Effector memory CD4-positive, alpha-beta T cell (primary cell): ENCODE measurements around the gene ANKRD7.

ENCODE experiments used
- DNase-seq, 3 donors: peaks; one replicate each; pipeline ENCODE4 v3.0.0-alpha.2; 2020
- H3K27ac ChIP-seq: 2 replicates; pipeline ENCODE4 v1.7.0; 2013; ENCODE audit warnings: mild to moderate bottlenecking, low read length, moderate library complexity; ENCODE audit not compliant: insufficient read depth, poor library complexity, severe bottlenecking
- H3K27me3 ChIP-seq: replicated peaks from 2 replicates; pipeline ENCODE4 v1.7.0; 2013; ENCODE audit warnings: mild to moderate bottlenecking, low read length; ENCODE audit not compliant: insufficient read depth, control insufficient read depth, poor library complexity, severe bottlenecking
- H3K36me3 ChIP-seq: 2 replicates; pipeline ENCODE4 v1.7.0; 2013; ENCODE audit warnings: mild to moderate bottlenecking, low read length, moderate library complexity; ENCODE audit not compliant: control insufficient read depth, insufficient read depth
- H3K4me1 ChIP-seq: 2 replicates; pipeline ENCODE4 v1.7.0; 2013; ENCODE audit warnings: low read length, mild to moderate bottlenecking; ENCODE audit not compliant: control insufficient read depth, insufficient read depth, poor library complexity, severe bottlenecking
- H3K4me3 ChIP-seq: 2 replicates; pipeline ENCODE4 v1.7.0; 2013; ENCODE audit warnings: low read length, low read depth, mild to moderate bottlenecking; ENCODE audit not compliant: insufficient read depth, poor library complexity, severe bottlenecking
- H3K9me3 ChIP-seq: 2 replicates; pipeline ENCODE4 v1.7.0; 2013; ENCODE audit warnings: mild to moderate bottlenecking, low read length, moderate library complexity; ENCODE audit not compliant: control insufficient read depth

Gene ANKRD7

DNA sequence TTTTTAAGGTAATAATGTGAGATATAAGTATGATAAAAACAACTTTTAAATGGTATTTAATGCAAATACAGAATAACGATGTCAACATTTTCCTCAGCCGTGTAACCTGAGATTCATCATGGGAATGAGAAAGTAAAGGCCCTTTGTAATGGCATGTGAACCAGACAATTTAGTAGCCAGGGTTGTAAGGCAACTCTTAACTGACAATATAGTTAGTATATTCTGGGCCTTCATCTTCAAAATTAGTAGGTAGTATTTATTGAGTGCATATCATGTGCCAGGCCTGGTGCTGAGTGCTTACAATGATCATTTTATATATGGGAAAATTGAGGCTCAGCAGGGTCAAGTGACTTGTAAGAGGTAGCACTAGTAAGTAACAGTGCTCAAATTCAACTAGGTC, 29.9 kb upstream of the ANKRD7 start:
- no peak overlapping the region for H3K27ac ChIP-seq
- H3K9me3 ChIP-seq = no peaks in the 10 kb centered on the region
- H3K4me1 ChIP-seq = no peaks in the 10 kb centered on the region

DNA sequence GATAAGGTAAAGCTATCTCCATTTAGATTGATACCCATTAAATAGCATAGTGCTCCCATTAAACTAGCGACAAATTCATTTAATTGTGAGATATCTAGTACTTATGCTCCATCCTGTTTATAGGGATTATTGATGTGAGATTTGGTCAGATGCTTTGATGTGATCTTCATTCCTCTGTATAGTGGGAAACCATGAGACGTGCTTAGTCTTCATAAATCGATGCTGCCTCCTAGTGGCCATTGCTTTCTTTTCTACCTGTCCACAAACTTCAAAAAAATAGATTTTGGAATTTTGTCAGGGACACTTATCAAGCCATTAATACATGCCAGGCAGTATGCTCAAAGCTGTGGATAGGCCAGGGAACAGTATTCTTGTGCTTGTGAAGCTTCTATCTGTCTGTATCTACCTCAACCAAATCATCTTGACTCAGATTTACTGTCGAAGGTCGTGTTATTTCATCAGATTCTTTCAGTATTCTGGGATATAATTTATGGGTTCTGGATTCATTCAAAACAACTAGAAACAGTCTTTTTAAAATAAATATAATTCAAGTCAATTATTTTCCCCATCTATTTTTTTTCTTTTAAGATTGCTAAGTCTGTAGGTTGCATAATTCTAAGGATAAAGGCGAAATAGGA, 28.5 kb upstream of the ANKRD7 start:
- peak in 1 of 3 donors; percentile 46 for DNase-seq
- H3K9me3 ChIP-seq = no peaks in the 10 kb centered on the region
- H3K36me3 ChIP-seq = peaks cover 5% of the 10 kb centered on the region
- H3K27ac ChIP-seq = no peak overlapping the region
- H3K4me3 ChIP-seq = no peak overlapping the region
- H3K4me1 ChIP-seq = no peaks in the 10 kb centered on the region
- no peaks in the 10 kb centered on the region for H3K27me3 ChIP-seq

More for the DNA sequence above, 29.9 kb upstream of the ANKRD7 start:
- Histone ChIP-seq H3K27me3 (no peaks in the 10 kb centered on the region), H3K4me3 (no peak overlapping the region), H3K36me3 (peaks cover 7% of the 10 kb centered on the region)
- DNase-seq = no peak

DNA sequence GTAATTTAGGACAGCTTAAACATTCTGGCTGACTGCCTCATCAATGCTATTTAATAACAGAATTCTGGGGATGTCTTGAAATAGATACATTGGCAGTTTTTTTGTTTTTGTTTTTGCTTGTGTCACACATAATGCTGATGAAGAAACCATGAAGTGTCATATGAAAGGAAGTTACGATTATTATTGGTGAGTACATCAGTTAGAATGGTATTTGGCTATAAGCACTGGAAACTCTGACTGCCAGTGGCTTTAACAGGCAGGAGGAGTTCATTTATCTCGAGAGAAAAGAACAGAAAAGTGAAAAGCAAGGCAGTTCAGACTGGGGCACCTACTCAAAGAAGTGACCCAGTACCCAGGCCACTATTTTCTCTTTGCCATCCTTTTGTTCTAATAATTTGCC, 22.4 kb upstream of the ANKRD7 start:
- Histone ChIP-seq H3K4me1 (no peaks in the 10 kb centered on the region), H3K9me3 (no peaks in the 10 kb centered on the region), H3K27me3 (no peaks in the 10 kb centered on the region), H3K36me3 (no peaks in the 10 kb centered on the region), H3K27ac (no peak overlapping the region), H3K4me3 (no peak overlapping the region)
- no peak for DNase-seq

DNA sequence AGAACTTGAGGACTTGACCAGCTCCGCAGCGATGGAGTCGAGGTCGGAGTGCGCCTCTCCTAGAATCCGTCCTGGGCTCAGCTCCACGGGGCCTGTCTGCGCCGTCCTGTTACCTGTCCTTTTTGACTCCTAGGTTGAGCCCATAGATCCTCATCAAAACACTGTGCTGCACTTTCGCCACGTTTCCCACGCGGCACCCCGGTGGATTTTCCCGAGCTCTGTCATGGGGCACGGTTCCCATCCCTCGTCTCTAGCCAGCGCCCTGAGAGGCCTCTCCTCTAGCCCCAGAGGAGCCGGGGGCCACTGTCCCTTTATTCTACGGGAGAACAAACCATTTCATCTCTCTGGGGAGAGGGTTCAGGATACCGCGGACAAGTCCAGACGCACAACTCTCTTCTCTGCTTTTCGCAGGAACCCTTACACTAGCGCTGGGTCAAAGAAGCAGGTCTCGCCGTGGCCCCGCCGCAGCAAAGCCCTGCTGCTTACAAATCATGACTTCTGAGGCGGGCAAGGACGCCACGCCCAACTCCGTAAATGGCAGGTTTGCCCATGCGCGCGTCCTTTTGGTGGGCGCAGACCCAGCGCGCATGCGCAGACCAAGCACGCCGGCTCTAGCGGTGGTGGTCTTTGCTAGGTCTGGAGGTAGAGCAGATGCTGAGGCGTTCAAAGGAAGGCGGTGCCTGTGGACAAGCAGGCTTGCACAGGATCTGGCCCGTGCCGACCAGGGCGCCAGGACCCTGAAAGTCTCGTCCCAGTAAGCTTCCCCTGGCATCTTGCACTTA, 10.3 kb upstream of the ANKRD7 start:
- Histone ChIP-seq H3K36me3 (no peaks in the 10 kb centered on the region), H3K4me3 (peak overlapping the region; percentile 41), H3K27ac (no peak overlapping the region), H3K27me3 (no peaks in the 10 kb centered on the region), H3K9me3 (no peaks in the 10 kb centered on the region), H3K4me1 (no peaks in the 10 kb centered on the region)
- DNase-seq = peak; percentile 33 to 38 (median 37)

DNA sequence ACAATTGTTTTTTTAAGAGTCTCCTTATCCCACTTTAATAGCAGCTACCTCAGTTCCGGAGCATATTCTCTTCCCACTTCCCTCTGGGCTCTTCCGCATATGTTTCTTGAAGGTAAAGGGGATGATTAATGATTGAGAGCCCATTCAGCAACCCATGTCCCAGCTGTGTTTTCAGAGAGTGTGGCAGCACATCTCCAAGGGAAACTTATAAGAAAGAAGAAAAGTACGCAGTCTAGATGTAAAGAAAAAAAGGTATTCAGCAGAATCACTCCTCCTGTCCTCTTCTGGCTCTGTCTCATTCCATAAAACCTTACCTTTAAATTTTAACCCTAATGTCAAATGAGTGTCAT, 9.7 kb upstream of the ANKRD7 start:
- DNase-seq = no peak
- Histone ChIP-seq H3K27ac (no peak overlapping the region), H3K4me3 (peak overlapping the region; percentile 41), H3K36me3 (no peaks in the 10 kb centered on the region), H3K9me3 (no peaks in the 10 kb centered on the region), H3K27me3 (no peaks in the 10 kb centered on the region), H3K4me1 (no peaks in the 10 kb centered on the region)

DNA sequence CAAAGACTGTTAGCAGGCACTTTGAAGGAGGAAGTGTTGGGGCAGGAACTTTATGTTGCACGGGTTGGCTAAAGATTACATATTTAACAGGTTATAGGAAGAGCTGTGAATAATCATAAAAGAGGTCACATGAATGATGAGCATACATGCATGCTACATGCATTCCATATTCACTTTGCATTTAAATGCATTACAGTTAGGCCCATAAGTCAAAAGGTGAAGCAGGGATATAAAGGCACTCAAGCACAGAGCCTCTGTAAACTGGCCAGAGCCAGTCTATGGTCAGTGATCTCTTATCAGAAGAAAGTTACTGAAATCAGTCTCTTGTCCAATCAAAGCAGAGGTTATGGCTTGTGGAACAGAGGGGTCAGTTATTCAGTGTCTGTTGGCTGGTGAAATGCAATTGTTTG, 7.3 kb upstream of the ANKRD7 start:
- DNase-seq = no peak

DNA sequence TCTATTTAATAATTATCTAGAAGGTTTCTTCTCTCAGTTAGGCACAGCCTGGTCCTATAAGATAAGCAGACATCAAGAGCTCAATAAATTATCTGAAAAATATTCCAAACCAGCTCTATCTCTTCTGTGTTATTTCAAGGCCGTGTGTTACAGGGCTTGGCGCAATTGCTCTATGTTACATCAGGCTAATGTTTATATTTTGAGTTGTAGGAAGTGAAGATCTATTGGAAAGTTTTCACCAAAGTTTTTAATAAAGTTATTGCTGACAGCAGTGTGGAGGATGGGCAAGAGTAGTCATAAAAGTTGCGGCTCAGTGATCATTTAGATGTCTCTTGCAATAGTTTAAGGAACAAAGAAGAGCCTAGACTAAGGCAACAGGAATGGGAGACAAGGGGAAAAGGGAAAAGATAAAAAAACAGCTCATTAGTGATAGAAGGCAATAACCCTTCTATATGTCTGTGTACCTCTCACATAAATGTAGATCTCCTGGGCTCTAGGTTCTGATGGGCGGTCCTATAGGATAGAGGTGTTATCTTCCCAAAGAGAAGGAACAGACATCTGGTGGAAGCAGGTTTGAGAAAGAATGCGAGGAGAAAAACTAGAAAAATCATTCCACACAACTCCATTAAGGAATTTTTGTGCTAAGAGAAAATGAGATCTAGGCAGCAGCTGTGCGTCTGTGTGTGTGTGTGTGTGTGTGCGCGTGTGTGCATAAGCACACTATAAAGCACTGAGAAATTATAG, 5.9 kb upstream of the ANKRD7 start:
- DNase-seq = no peak

More for the DNA sequence above, 7.3 kb upstream of the ANKRD7 start:
- H3K9me3 ChIP-seq = no peaks in the 10 kb centered on the region
- no peaks in the 10 kb centered on the region for H3K36me3 ChIP-seq
- no peak overlapping the region for H3K27ac ChIP-seq
- H3K4me1 ChIP-seq = no peaks in the 10 kb centered on the region
- H3K27me3 ChIP-seq = no peaks in the 10 kb centered on the region
- H3K4me3 ChIP-seq = no peak overlapping the region

DNA sequence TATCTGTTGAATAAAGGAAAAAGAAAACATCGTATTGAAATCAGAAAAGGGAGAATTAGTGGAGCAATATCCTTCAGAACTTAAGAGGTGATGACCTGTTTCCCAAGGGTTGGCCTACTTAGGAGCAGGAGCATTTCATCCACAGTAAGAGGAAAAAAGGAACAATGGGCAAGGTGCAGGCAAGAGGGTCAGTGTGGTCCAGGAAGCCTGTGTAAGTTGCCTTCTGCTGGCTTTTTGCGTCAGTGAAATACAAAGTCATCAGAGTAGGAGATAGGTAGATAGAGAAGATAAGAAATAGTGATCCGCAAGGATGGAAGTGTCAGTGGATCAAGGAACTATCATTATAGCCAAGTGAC, 5.4 kb upstream of the ANKRD7 start:
- no peaks in the 10 kb centered on the region for H3K36me3 ChIP-seq
- no peak for DNase-seq
- H3K27me3 ChIP-seq = no peaks in the 10 kb centered on the region
- no peaks in the 10 kb centered on the region for H3K9me3 ChIP-seq
- H3K4me3 ChIP-seq = no peak overlapping the region
- H3K27ac ChIP-seq = no peak overlapping the region
- H3K4me1 ChIP-seq = no peaks in the 10 kb centered on the region

More for the DNA sequence above, 5.9 kb upstream of the ANKRD7 start:
- no peaks in the 10 kb centered on the region for H3K4me1 ChIP-seq
- no peak overlapping the region for H3K27ac ChIP-seq
- no peaks in the 10 kb centered on the region for H3K36me3 ChIP-seq
- H3K9me3 ChIP-seq = no peaks in the 10 kb centered on the region
- no peaks in the 10 kb centered on the region for H3K27me3 ChIP-seq
- H3K4me3 ChIP-seq = no peak overlapping the region

DNA sequence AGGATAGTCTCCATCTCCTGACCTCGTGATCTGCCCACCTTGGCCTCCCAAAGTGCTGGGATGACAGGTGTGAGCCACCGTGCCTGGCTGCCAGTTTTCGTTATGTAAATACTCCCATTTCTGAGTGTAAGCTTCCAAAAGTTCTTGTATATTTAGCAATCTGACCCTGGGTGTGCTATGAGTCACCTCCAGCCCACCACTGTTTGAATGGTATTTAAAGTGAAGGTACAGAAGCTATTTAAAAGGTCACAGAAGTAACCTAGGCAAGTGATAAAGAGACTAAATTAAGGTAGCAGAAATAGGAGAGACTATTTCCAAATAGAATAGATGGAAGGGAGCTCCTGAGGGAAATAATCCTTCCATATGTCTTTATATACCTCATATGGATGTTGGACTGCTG, 3.9 kb upstream of the ANKRD7 start:
- no peak for DNase-seq
- Histone ChIP-seq H3K27me3 (no peaks in the 10 kb centered on the region), H3K36me3 (no peaks in the 10 kb centered on the region), H3K4me1 (no peaks in the 10 kb centered on the region), H3K9me3 (no peaks in the 10 kb centered on the region), H3K4me3 (no peak overlapping the region), H3K27ac (no peak overlapping the region)

DNA sequence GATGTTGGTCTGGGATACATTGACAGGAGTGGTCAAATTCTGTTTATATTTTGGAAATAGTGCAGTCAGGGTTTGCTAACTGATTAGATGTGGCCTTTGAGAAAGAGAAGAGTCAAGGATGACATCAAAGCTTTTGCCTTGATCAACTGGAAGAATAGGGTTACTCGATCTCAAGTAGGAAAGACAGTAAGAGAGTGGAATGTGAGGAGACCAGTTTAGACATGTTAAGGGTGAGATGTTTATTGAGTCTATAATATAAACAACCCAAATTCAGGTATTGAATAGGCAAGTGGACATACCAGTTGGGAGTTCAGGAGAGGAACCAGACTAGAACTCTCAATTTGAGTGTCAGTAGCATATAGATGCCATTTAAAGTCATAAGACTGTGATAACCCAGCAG, 1.9 kb upstream of the ANKRD7 start:
- Histone ChIP-seq H3K27ac (no peak overlapping the region), H3K4me3 (no peak overlapping the region), H3K36me3 (no peaks in the 10 kb centered on the region), H3K27me3 (no peaks in the 10 kb centered on the region), H3K9me3 (no peaks in the 10 kb centered on the region), H3K4me1 (no peaks in the 10 kb centered on the region)
- no peak for DNase-seq
